GM23248 (cell line): Measurements from ENCODE around the gene ANKFN1. TPM values are rescaled to one million over a fixed set of nuclear protein-coding genes. Genes with fewer than 3 reads are reported as not detected.

Experiments used
- DNase-seq: peaks from one replicate; pipeline ENCODE4 v3.0.0-alpha.2; 2015
- H2AFZ ChIP-seq: fragments of 200-600 bp; sonication (generic); 2 replicates; pipeline ENCODE4 v1.6.1; 2016; ENCODE audit warnings: antibody characterized with exemption
- H3F3A ChIP-seq: fragments of 200-600 bp; sonication (generic); 2 replicates; pipeline ENCODE4 v1.6.1; 2016; ENCODE audit warnings: mild to moderate bottlenecking, antibody characterized with exemption, mixed run types; ENCODE audit not compliant: insufficient read depth
- H3K27ac ChIP-seq: fragments of 200-600 bp; sonication (generic); 2 replicates; pipeline ENCODE4 v1.5.1; 2016; ENCODE audit warnings: mild to moderate bottlenecking
- H3K27me3 ChIP-seq: fragments of 200-600 bp; sonication (generic); replicated peaks from 2 replicates; pipeline ENCODE4 v1.6.1; 2016; ENCODE audit warnings: mild to moderate bottlenecking; ENCODE audit not compliant: insufficient read depth
- H3K36me3 ChIP-seq: fragments of 200-600 bp; sonication (generic); 2 replicates; pipeline ENCODE4 v1.6.1; 2016; ENCODE audit warnings: low read depth, mild to moderate bottlenecking
- H3K4me1 ChIP-seq: fragments of 200-600 bp; sonication (generic); 2 replicates; pipeline ENCODE4 v1.6.1; 2016; ENCODE audit warnings: mild to moderate bottlenecking; ENCODE audit not compliant: insufficient read depth
- H3K4me2 ChIP-seq: fragments of 200-600 bp; sonication (generic); one replicate; pipeline ENCODE4 v1.6.1; 2016; ENCODE audit warnings: mild to moderate bottlenecking; ENCODE audit not compliant: unreplicated experiment
- H3K4me3 ChIP-seq: fragments of 200-600 bp; sonication (generic); 2 replicates; pipeline ENCODE4 v1.5.1; 2016; ENCODE audit warnings: mild to moderate bottlenecking
- H3K79me2 ChIP-seq: fragments of 200-600 bp; sonication (generic); 2 replicates; pipeline ENCODE4 v1.6.1; 2016; ENCODE audit warnings: mild to moderate bottlenecking; ENCODE audit not compliant: insufficient read depth
- H3K9ac ChIP-seq: fragments of 200-600 bp; sonication (generic); 2 replicates; pipeline ENCODE4 v1.6.1; 2016; ENCODE audit warnings: mild to moderate bottlenecking
- H3K9me2 ChIP-seq: fragments of 200-600 bp; sonication (generic); 2 replicates; pipeline ENCODE4 v1.6.1; 2016; ENCODE audit warnings: mixed run types, mild to moderate bottlenecking, moderate library complexity; ENCODE audit not compliant: insufficient read depth
- H3K9me3 ChIP-seq: fragments of 200-600 bp; sonication (generic); one replicate; pipeline ENCODE4 v1.6.1; 2017; ENCODE audit warnings: low read depth
- H4K20me1 ChIP-seq: fragments of 200-600 bp; sonication (generic); 2 replicates; pipeline ENCODE4 v1.6.0; 2016; ENCODE audit not compliant: insufficient read depth
- EZH2 ChIP-seq: fragments of 200-600 bp; sonication (generic); IDR thresholded peaks from 2 replicates; pipeline ENCODE4 v1.6.1; 2018; ENCODE audit warnings: antibody characterized with exemption, mild to moderate bottlenecking; ENCODE audit not compliant: insufficient read depth, poor library complexity, severe bottlenecking
- EZH2phosphoT487 ChIP-seq: fragments of 200-600 bp; sonication (generic); IDR thresholded peaks from 2 replicates; pipeline ENCODE4 v1.6.1; 2018; ENCODE audit warnings: antibody characterized with exemption, moderate library complexity, mild to moderate bottlenecking, low read depth; ENCODE audit not compliant: insufficient read depth
- WGBS, 2 experiments: methylation state at CpG; one replicate each; pipeline ENCODE4 v1.1.6; 2015 to 2017; ENCODE audit warnings: low lambda C conversion rate in 2 of 2, low coverage in 1 of 2; ENCODE audit errors: missing lambda C conversion rate in 2 of 2; 5-methylcytosine and 5-hydroxymethylcytosine counted together
- in situ Hi-C: fragments of 300-500 bp; cut with MboI; formaldehyde crosslinking; loops from 2 replicates; pipeline ENCODE4 v1.15.0; 2020
- polyA plus RNA-seq: library from polyadenylated mRNA; unstranded; fragments of >200 nt; fragmentation: Nextera tagmentation; extraction: Ambion mirVana; gene quantifications from 2 replicates; pipeline ENCODE4 v1.2.1, GENCODE V29; 2016
- total RNA-seq: library from RNA; depleted of rRNA; stranded (reverse); fragments of >200 nt; shearing (Covaris generic); gene quantifications from 2 replicates; pipeline ENCODE4 v1.2.3, GENCODE V29; 2014

The ANKFN1 gene
- total and polyA plus RNA-seq, 2 experiments from 2014 or later, result 0.54 to 0.64 TPM

- no peaks in the 10 kb centered on the region for H3K36me3 ChIP-seq
- no peaks in the 10 kb centered on the region for H3K79me2 ChIP-seq
- H3K9ac ChIP-seq, result no peak overlapping the region
- no peak overlapping the region for H3K4me3 ChIP-seq
- in situ Hi-C loops, result no loop called here
- no peaks in the 10 kb centered on the region for H3K27me3 ChIP-seq
- no peaks in the 10 kb centered on the region for H3F3A ChIP-seq
- no peaks in the 10 kb centered on the region for H3K4me1 ChIP-seq
- H4K20me1 ChIP-seq, result no peaks in the 10 kb centered on the region
- WGBS, 2 experiments, result 62% methylated on average over 2 of the region's 2 CpGs
- TF ChIP-seq EZH2phosphoT487, result no peak
- no peak for TF ChIP-seq EZH2
- no peaks in the 10 kb centered on the region for H3K9me3 ChIP-seq
- no peaks in the 10 kb centered on the region for H3K9me2 ChIP-seq
- H3K4me2 ChIP-seq, result no peak overlapping the region
- H2AFZ ChIP-seq, result no peak overlapping the region
- DNase-seq, result no peak
- no peak overlapping the region for H3K27ac ChIP-seq
Observed at GRCh38 chr17:56488800-56489199, 335.5 kb downstream of the ANKFN1 start.

- no peaks in the 10 kb centered on the region for H3K9me2 ChIP-seq
- TF ChIP-seq EZH2 (no peak), EZH2phosphoT487 (no peak)
- no peaks in the 10 kb centered on the region for H3K27me3 ChIP-seq
- no peak overlapping the region for H3K27ac ChIP-seq
- no peaks in the 10 kb centered on the region for H3F3A ChIP-seq
- H3K4me2 ChIP-seq, result no peak overlapping the region
- no peak for DNase-seq
- no peak overlapping the region for H3K4me3 ChIP-seq
- H3K4me1 ChIP-seq, result no peaks in the 10 kb centered on the region
- WGBS, 2 experiments, result 40 to 48% methylated on average over 2 of the region's 2 CpGs
- no peaks in the 10 kb centered on the region for H4K20me1 ChIP-seq
- no peak overlapping the region for H3K9ac ChIP-seq
- no peaks in the 10 kb centered on the region for H3K9me3 ChIP-seq
- in situ Hi-C loops, result no loop called here
- H3K79me2 ChIP-seq, result no peaks in the 10 kb centered on the region
- no peak overlapping the region for H2AFZ ChIP-seq
- H3K36me3 ChIP-seq, result no peaks in the 10 kb centered on the region
Observed at GRCh38 chr17:56489980-56490379, 336.7 kb downstream of the ANKFN1 start.

- no peaks in the 10 kb centered on the region for H3K9me2 ChIP-seq
- no peaks in the 10 kb centered on the region for H4K20me1 ChIP-seq
- WGBS, 2 experiments, result 36 to 55% methylated on average over 3 of the region's 3 CpGs
- no peak for TF ChIP-seq EZH2phosphoT487
- TF ChIP-seq EZH2, result no peak
- H3F3A ChIP-seq, result no peaks in the 10 kb centered on the region
- DNase-seq, result no peak
- in situ Hi-C loops, result no loop called here
- H3K4me3 ChIP-seq, result no peak overlapping the region
- H2AFZ ChIP-seq, result no peak overlapping the region
- no peaks in the 10 kb centered on the region for H3K79me2 ChIP-seq
- H3K9ac ChIP-seq, result no peak overlapping the region
- 0 out of 2 replicates have a peak, but pooled peaks cover 2% of the 10 kb centered on the region for H3K27me3 ChIP-seq
- no peak overlapping the region for H3K27ac ChIP-seq
- H3K9me3 ChIP-seq, result no peaks in the 10 kb centered on the region
- no peaks in the 10 kb centered on the region for H3K4me1 ChIP-seq
- no peaks in the 10 kb centered on the region for H3K36me3 ChIP-seq
- H3K4me2 ChIP-seq, result no peak overlapping the region
Observed at GRCh38 chr17:56495556-56495955, 342.3 kb downstream of the ANKFN1 start.

GRCh38 chr17:56497132-56497531 is 343.9 kb downstream of the ANKFN1 start:
- Histone ChIP-seq H3F3A (no peaks in the 10 kb centered on the region), H3K9ac (no peak overlapping the region), H3K27me3 (0 out of 2 replicates have a peak, but pooled peaks cover 4% of the 10 kb centered on the region), H4K20me1 (no peaks in the 10 kb centered on the region), H3K4me2 (no peak overlapping the region), H3K79me2 (no peaks in the 10 kb centered on the region), H2AFZ (no peak overlapping the region), H3K9me3 (no peaks in the 10 kb centered on the region), H3K4me1 (no peaks in the 10 kb centered on the region), H3K4me3 (no peak overlapping the region), H3K9me2 (no peaks in the 10 kb centered on the region), H3K27ac (no peak overlapping the region), H3K36me3 (no peaks in the 10 kb centered on the region)
- in situ Hi-C loops, result no loop called here
- WGBS, 2 experiments, result 62 to 69% methylated on average over 2 of the region's 2 CpGs
- no peak for DNase-seq
- no peak for TF ChIP-seq EZH2
- TF ChIP-seq EZH2phosphoT487, result no peak

GRCh38 chr17:56499799-56500388 is 346.6 kb downstream of the ANKFN1 start:
- H3K27ac ChIP-seq, result no peak overlapping the region
- in situ Hi-C loops, result no loop called here
- H3K9ac ChIP-seq, result no peak overlapping the region
- DNase-seq, result peak; percentile 45
- TF ChIP-seq EZH2 (no peak), EZH2phosphoT487 (no peak)
- H3K4me2 ChIP-seq, result no peak overlapping the region
- no peaks in the 10 kb centered on the region for H3K4me1 ChIP-seq
- WGBS, 2 experiments, result 14 to 16% methylated on average over 1 of the region's 1 CpG
- no peaks in the 10 kb centered on the region for H3K9me3 ChIP-seq
- no peaks in the 10 kb centered on the region for H3K9me2 ChIP-seq
- no peaks in the 10 kb centered on the region for H4K20me1 ChIP-seq
- H3K27me3 ChIP-seq, result 0 out of 2 replicates have a peak, but pooled peaks cover 4% of the 10 kb centered on the region
- no peaks in the 10 kb centered on the region for H3K79me2 ChIP-seq
- H3F3A ChIP-seq, result no peaks in the 10 kb centered on the region
- no peak overlapping the region for H2AFZ ChIP-seq
- no peak overlapping the region for H3K4me3 ChIP-seq
- H3K36me3 ChIP-seq, result no peaks in the 10 kb centered on the region
